ENCODE data around the gene FAM24B.

DNA sequence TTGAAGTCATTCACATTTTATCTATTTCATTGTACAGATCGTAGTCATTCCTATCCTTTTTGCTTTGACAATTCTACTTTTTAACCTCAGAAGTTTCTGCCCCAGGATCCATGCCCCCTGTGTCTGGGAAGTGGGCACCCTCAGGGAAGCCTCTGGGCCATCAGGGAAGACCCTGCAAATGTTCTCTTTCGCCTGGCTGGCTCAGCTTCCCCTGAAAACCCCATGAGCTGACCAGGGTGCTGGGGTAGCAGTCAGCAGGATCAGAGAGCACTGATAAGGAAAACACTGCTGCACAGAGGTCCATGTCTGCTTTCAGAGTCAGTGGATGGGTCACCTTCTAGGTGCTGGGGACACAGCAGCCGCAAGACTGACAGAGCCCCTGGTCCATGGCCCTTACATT, 57.6 kb downstream of the FAM24B start:
- TF ChIP-seq CTCF (IDR thresholded peaks at IDR 0.05) (no peak), POLR2A (IDR thresholded peaks at IDR 0.05) (no peak)

All from testis (tissue), 2 donors.